Measurements from ENCODE around the gene CA5B. TPM values are rescaled to one million over a fixed set of nuclear protein-coding genes. Genes with fewer than 3 reads are reported as not detected.

Gene CA5B
- total and polyA plus RNA-seq, 2 of the 8 experiments (the other 6 are each of a cell fraction or from before 2014, with no cell fraction given): 3.3 to 8.6 TPM

DNA sequence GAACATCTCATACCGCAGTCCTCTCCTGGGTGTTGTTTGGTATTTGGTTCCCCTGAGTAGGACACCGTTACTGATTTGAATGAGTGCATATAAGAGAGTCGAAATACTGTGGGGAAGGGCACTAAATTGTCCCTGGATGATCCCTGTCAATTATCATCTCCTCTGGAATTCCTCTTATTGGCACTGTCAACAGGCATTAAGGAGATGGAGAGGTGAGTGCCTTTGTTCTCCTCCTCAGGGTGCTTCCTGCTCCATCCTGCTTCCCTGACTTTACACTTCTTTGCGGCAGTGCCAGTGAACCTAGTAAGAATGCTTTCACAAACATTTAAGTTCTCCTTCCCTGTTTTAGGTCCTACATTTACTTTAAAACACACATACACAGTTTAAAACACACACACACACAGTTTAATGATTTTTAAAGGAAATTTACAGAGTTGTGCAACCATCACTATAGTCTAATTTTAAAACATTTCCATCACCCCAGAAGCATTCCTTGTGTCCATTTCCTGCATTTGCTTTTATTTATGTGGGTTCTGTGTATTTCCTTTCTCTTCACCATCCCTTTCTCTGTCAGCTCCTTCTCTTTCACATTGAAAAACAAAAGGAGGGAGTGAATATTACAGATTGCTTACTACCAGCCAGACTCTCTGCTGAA is 31.4 kb downstream of the CA5B start:
- TF ChIP-seq GABPA (IDR thresholded peaks at IDR 0.05; ENCODE audit: borderline replicate concordance, insufficient read depth, low read length): no peak
- no peak for TF ChIP-seq ZNF274 (IDR thresholded peaks at IDR 0.05; ENCODE audit: borderline replicate concordance, extremely low read depth, low read length)
- TF ChIP-seq CBX8 (IDR thresholded peaks at IDR 0.05; ENCODE audit: borderline replicate concordance, low read depth, low read length): no peak
- TF ChIP-seq CBX5 (IDR thresholded peaks at IDR 0.05; ENCODE audit: low read depth, low read length): no peak
- TF ChIP-seq ASH2L (IDR thresholded peaks at IDR 0.05; ENCODE audit: low read length): no peak
- ChIA-PET CTCF (ENCODE audit: partially characterized antibody) (no interaction called here), POLR2A (ENCODE audit: partially characterized antibody) (no interaction called here)
- Histone ChIP-seq H3K14ac (ENCODE audit: insufficient read length) (no peak overlapping the region), H2BK20ac (ENCODE audit: low read length) (no peak overlapping the region), H3K36me3 (ENCODE audit: control insufficient read depth in 2 of 4, insufficient read depth in 4 of 4, low read length in 3 of 4) (no peaks in the 10 kb centered on the region), H3K27me3 (replicated peaks in 1 of 4; ENCODE audit: control insufficient read depth in 3 of 4, extremely low read depth in 1 of 4, insufficient read depth in 3 of 4, low read length in 3 of 4) (no peaks in the 10 kb centered on the region), H3K4me2 (ENCODE audit: insufficient read depth in 1 of 2, low read depth in 2 of 2, low read length in 2 of 2) (peak overlapping the region in 1 of 2 experiments; percentile 42; a peak in 2 of 4 replicates), H2AFZ (ENCODE audit: low read length) (no peak overlapping the region), H3K79me2 (ENCODE audit: control insufficient read depth in 1 of 2, insufficient read depth in 2 of 2, low read length in 2 of 2) (no peaks in the 10 kb centered on the region), H3K4me3 (ENCODE audit: extremely low read depth in 1 of 4, insufficient read depth in 2 of 4, low read depth in 3 of 4, low read length in 4 of 4) (0 out of 8 replicates have a peak overlapping the region, but pooled peaks of 1 of the 4 experiments have one; percentile 9), H4K8ac (ENCODE audit: extremely low read depth, insufficient read depth, low read length) (no peak overlapping the region), H4K5ac (ENCODE audit: insufficient read length, low read depth, low read length) (peak overlapping the region; percentile 43), H2BK5ac (ENCODE audit: low read depth, low read length) (no peak overlapping the region), H3K4ac (replicated peaks; ENCODE audit: insufficient read length, low read depth, low read length) (no peak overlapping the region), H3K4me1 (replicated peaks in 1 of 4; ENCODE audit: control insufficient read depth in 3 of 4, insufficient read depth in 4 of 4, low read length in 3 of 4) (no peaks in the 10 kb centered on the region), H2AK5ac (ENCODE audit: low read depth, low read length) (no peak overlapping the region), H3K79me1 (ENCODE audit: low read depth, low read length) (no peaks in the 10 kb centered on the region), H3K23me2 (ENCODE audit: low read depth, low read length) (no peaks in the 10 kb centered on the region), H3K27ac (ENCODE audit: low read depth, low read length) (no peak overlapping the region; the same call in 1 of the 2 replicates), H4K91ac (replicated peaks; ENCODE audit: insufficient read length, low read length) (peak overlapping the region; percentile 27), H3K9ac (replicated peaks in 1 of 4; ENCODE audit: extremely low read depth in 1 of 4, low read depth in 3 of 4, low read length in 3 of 4) (no peak overlapping the region), H3K56ac (replicated peaks; ENCODE audit: insufficient read length, low read depth, low read length) (no peak overlapping the region), H4K20me1 (replicated peaks in 1 of 2; ENCODE audit: control insufficient read depth in 1 of 2, insufficient read depth in 2 of 2, low read length in 2 of 2) (no peaks in the 10 kb centered on the region), H3K18ac (ENCODE audit: extremely low read depth, low read length) (no peak overlapping the region), H2BK15ac (ENCODE audit: low read length) (no peak overlapping the region), H3K23ac (ENCODE audit: insufficient read length) (no peak overlapping the region), H3K9me3 (ENCODE audit: insufficient read depth in 2 of 2, low read depth in 1 of 2, low read length in 1 of 2) (no peaks in the 10 kb centered on the region), H2BK12ac (ENCODE audit: low read depth, low read length) (no peak overlapping the region), H2BK120ac (replicated peaks; ENCODE audit: low read depth, low read length) (no peak overlapping the region)
- no peak for DNase-seq (ENCODE audit: low read depth in 1 of 2, low spot score in 2 of 2)
- FAIRE-seq: peak; percentile 82
- 20% methylated on average over 4 of the region's 4 CpGs; no CpG with 5 or more reads in 1 of the 2 experiments for WGBS, 2 experiments (ENCODE audit: extremely low coverage in 1 of 2, insufficient coverage in 1 of 2, insufficient read length in 1 of 2, insufficient replicate concordance in 2 of 2, low coverage in 1 of 2, low lambda C conversion rate in 2 of 2, missing lambda C conversion rate in 1 of 2)
